ENCODE results near the gene OTUB1. TPM values are rescaled to one million over a fixed set of nuclear protein-coding genes. Genes with fewer than 3 reads are reported as not detected.

OTUB1 gene
- total and polyA plus RNA-seq, 9 of the 15 experiments (the other 6 are each of a cell fraction or from before 2014, with no cell fraction given) = 29.5 to 134 (median 66.1) TPM

- TF ChIP-seq IRF1 (CRISPR knock-in tag; IDR thresholded peaks at IDR 0.05; ENCODE audit: borderline replicate concordance) = no peak
- TF ChIP-seq ZC3H8 (IDR thresholded peaks at IDR 0.05) = no peak
- TF ChIP-seq ZNF232 (CRISPR knock-in tag; IDR thresholded peaks at IDR 0.05) = no peak
- TF ChIP-seq MXI1 (IDR thresholded peaks at IDR 0.05; ENCODE audit: low read depth, low read length) = 0 out of 2 replicates have a peak, but pooled peaks have one; percentile 36
- peak; percentile 43; the same call in 1 of the 2 replicates for TF ChIP-seq JUN (IDR thresholded peaks at IDR 0.05; ENCODE audit: borderline replicate concordance, low read depth, low read length)
- TF ChIP-seq JUN (CRISPR knock-in tag; IDR thresholded peaks at IDR 0.05; ENCODE audit: borderline replicate concordance) = no peak
- no peak for TF ChIP-seq ZNF174 (CRISPR knock-in tag; IDR thresholded peaks at IDR 0.05)
- TF ChIP-seq SMC3 (conservative IDR thresholded peaks at IDR 0.05; ENCODE audit: insufficient read depth, low read depth, low read length) = peak; percentile 42; the same call in 1 of the 2 replicates
- TF ChIP-seq ZNF197 (CRISPR knock-in tag; IDR thresholded peaks at IDR 0.05; ENCODE audit: low read depth) = 0 out of 2 replicates have a peak, but pooled peaks have one; percentile 34
- no peak for TF ChIP-seq BCL6 (CRISPR knock-in tag; IDR thresholded peaks at IDR 0.05)
- TF ChIP-seq ZNF436 (CRISPR knock-in tag; IDR thresholded peaks at IDR 0.05) = no peak
- no peak for TF ChIP-seq HLTF (IDR thresholded peaks at IDR 0.05)
- no peak for TF ChIP-seq POLR2B (IDR thresholded peaks at IDR 0.05; ENCODE audit: low read depth, partially characterized antibody)
- TF ChIP-seq ZNF121 (CRISPR knock-in tag; conservative IDR thresholded peaks at IDR 0.05) = no peak
- no peak for TF ChIP-seq BMI1 (IDR thresholded peaks at IDR 0.05; ENCODE audit: low read length)
- TF ChIP-seq FOXJ3 (CRISPR knock-in tag; IDR thresholded peaks at IDR 0.05) = no peak
- TF ChIP-seq MTA3 (IDR thresholded peaks at IDR 0.05; ENCODE audit: borderline replicate concordance) = peak; percentile 87
- no peak for TF ChIP-seq SMAD3 (CRISPR knock-in tag; conservative IDR thresholded peaks at IDR 0.05)
- no peak for TF ChIP-seq CBFB (CRISPR knock-in tag; IDR thresholded peaks at IDR 0.05)
- TF ChIP-seq POLR2H (tag; IDR thresholded peaks at IDR 0.05; ENCODE audit: low read depth) = no peak
- TF ChIP-seq MITF (IDR thresholded peaks at IDR 0.05) = no peak
- TF ChIP-seq ASH1L (IDR thresholded peaks at IDR 0.05; ENCODE audit: borderline replicate concordance, low read depth, partially characterized antibody) = no peak
- TF ChIP-seq HBP1 (CRISPR knock-in tag; IDR thresholded peaks at IDR 0.05) = no peak
- TF ChIP-seq CAMTA2 (CRISPR knock-in tag; conservative IDR thresholded peaks at IDR 0.05) = no peak
- TF ChIP-seq NBN (IDR thresholded peaks at IDR 0.05; ENCODE audit: low read depth) = peak; percentile 86
- TF ChIP-seq ZNF24 (IDR thresholded peaks at IDR 0.05) = peak; percentile 58; the same call in 1 of the 2 replicates
- TF ChIP-seq KLF1 (tag; IDR thresholded peaks at IDR 0.05) = no peak
- no peak for TF ChIP-seq EZH2 (IDR thresholded peaks at IDR 0.05; ENCODE audit: borderline replicate concordance, low read depth, low read length)
- no peak for TF ChIP-seq ZNF324 (CRISPR knock-in tag; IDR thresholded peaks at IDR 0.05)
- TF ChIP-seq ZNF76 (CRISPR knock-in tag; IDR thresholded peaks at IDR 0.05; ENCODE audit: borderline replicate concordance) = no peak
Measured at GRCh38 chr11:64007629-64008282, 21.5 kb downstream of the OTUB1 start (continued).

Data from K562 (cell line).